ENCODE measurements around the gene BRDT.

BRDT gene

GRCh38 chr1:91979383-91979782 lies 30.2 kb downstream of the BRDT start:
- Histone ChIP-seq H3K79me2 (ENCODE audit: low read length) (no peaks in the 10 kb centered on the region), H4K20me1 (ENCODE audit: insufficient read depth, low read length) (no peaks in the 10 kb centered on the region), H3F3A (ENCODE audit: insufficient read depth, low read length) (no peaks in the 10 kb centered on the region), H3K27ac (ENCODE audit: low read length) (no peak overlapping the region), H2AFZ (ENCODE audit: low read length) (no peak overlapping the region), H3K9me2 (replicated peaks; ENCODE audit: insufficient read depth, low read length) (no peaks in the 10 kb centered on the region), H3K4me3 (ENCODE audit: low read length) (no peak overlapping the region), H3K9me3 (replicated peaks; ENCODE audit: insufficient read depth, low read length) (no peaks in the 10 kb centered on the region), H3K27me3 (replicated peaks; ENCODE audit: insufficient read depth, low read length) (no peaks in the 10 kb centered on the region), H3K36me3 (replicated peaks; ENCODE audit: insufficient read depth, low read length) (no peaks in the 10 kb centered on the region), H3K4me2 (ENCODE audit: low read depth, low read length) (no peak overlapping the region), H3K4me1 (ENCODE audit: low read length) (no peaks in the 10 kb centered on the region), H3K9ac (ENCODE audit: low read length) (no peak overlapping the region)
- TF ChIP-seq, protein P1, sequence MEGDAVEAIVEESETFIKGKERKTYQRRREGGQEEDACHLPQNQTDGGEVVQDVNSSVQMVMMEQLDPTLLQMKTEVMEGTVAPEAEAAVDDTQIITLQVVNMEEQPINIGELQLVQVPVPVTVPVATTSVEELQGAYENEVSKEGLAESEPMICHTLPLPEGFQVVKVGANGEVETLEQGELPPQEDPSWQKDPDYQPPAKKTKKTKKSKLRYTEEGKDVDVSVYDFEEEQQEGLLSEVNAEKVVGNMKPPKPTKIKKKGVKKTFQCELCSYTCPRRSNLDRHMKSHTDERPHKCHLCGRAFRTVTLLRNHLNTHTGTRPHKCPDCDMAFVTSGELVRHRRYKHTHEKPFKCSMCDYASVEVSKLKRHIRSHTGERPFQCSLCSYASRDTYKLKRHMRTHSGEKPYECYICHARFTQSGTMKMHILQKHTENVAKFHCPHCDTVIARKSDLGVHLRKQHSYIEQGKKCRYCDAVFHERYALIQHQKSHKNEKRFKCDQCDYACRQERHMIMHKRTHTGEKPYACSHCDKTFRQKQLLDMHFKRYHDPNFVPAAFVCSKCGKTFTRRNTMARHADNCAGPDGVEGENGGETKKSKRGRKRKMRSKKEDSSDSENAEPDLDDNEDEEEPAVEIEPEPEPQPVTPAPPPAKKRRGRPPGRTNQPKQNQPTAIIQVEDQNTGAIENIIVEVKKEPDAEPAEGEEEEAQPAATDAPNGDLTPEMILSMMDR (IDR thresholded peaks at IDR 0.05; ENCODE audit: low read length) = no peak
- TF ChIP-seq EZH2phosphoT487 (IDR thresholded peaks at IDR 0.05; ENCODE audit: low read length) (no peak), EZH2 (optimal IDR thresholded peaks at IDR 0.05; ENCODE audit: low read depth, low read length) (no peak)
- DNase-seq = no peak

DNA sequence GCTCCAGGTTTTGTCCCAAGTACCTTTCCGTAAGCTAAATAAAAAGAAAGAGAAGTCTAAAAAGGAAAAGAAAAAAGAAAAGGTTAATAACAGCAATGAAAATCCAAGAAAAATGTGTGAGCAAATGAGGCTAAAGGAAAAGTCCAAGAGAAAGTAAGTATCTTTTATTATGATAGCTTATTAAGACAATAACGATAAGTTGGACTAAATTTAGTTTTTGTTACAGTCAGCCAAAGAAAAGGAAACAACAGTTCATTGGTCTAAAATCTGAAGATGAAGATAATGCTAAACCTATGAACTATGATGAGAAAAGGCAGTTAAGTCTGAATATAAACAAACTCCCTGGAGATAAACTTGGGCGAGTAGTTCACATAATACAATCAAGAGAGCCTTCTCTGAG lies 31.5 kb downstream of the BRDT start:
- Histone ChIP-seq H2AFZ (ENCODE audit: low read length) (no peak overlapping the region), H3K9me2 (replicated peaks; ENCODE audit: insufficient read depth, low read length) (no peaks in the 10 kb centered on the region), H3K4me3 (ENCODE audit: low read length) (no peak overlapping the region), H3K4me2 (ENCODE audit: low read depth, low read length) (no peak overlapping the region), H3K79me2 (ENCODE audit: low read length) (no peaks in the 10 kb centered on the region), H3K27ac (ENCODE audit: low read length) (no peak overlapping the region), H3F3A (ENCODE audit: insufficient read depth, low read length) (no peaks in the 10 kb centered on the region), H3K36me3 (replicated peaks; ENCODE audit: insufficient read depth, low read length) (no peaks in the 10 kb centered on the region), H3K4me1 (ENCODE audit: low read length) (no peaks in the 10 kb centered on the region), H3K9me3 (replicated peaks; ENCODE audit: insufficient read depth, low read length) (no peaks in the 10 kb centered on the region), H3K9ac (ENCODE audit: low read length) (no peak overlapping the region), H4K20me1 (ENCODE audit: insufficient read depth, low read length) (no peaks in the 10 kb centered on the region), H3K27me3 (replicated peaks; ENCODE audit: insufficient read depth, low read length) (no peaks in the 10 kb centered on the region)
- DNase-seq = no peak
- TF ChIP-seq, protein P1 (IDR thresholded peaks at IDR 0.05; ENCODE audit: low read length) = no peak
- TF ChIP-seq EZH2phosphoT487 (IDR thresholded peaks at IDR 0.05; ENCODE audit: low read length) (no peak), EZH2 (optimal IDR thresholded peaks at IDR 0.05; ENCODE audit: low read depth, low read length) (no peak)

DNA sequence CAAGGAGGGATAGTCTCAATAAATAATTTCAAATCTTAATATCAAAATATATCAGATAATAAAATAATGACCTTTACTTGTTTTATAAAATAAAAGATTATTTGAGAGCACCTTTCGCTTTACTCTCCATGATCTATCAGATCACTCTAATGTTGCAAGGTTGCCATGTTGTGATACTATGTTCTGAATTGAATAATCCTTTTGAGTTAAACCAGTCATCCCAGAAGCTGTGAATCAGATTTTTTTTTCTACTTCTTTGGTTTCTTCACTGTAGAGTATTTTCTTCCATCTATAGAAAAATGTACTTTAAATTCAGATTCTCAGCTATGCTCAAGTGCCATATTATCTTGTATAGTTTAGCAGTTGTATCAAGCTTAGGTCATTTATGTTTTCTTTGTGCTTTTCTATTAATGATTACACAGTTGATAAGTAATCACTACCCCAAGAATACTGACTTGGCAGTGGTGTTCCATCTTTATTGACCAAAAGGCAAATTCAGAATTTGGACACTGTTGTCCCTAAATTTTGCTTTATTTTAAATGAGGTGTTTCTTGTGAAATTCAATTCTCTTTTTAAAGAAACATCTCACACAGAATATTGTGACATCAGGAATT lies 32.9 kb downstream of the BRDT start:
- Histone ChIP-seq H3K4me1 (ENCODE audit: low read length) (no peaks in the 10 kb centered on the region), H3K9me2 (replicated peaks; ENCODE audit: insufficient read depth, low read length) (no peaks in the 10 kb centered on the region), H3K27me3 (replicated peaks; ENCODE audit: insufficient read depth, low read length) (no peaks in the 10 kb centered on the region), H3K9ac (ENCODE audit: low read length) (no peak overlapping the region), H3K36me3 (replicated peaks; ENCODE audit: insufficient read depth, low read length) (no peaks in the 10 kb centered on the region), H3K9me3 (replicated peaks; ENCODE audit: insufficient read depth, low read length) (no peaks in the 10 kb centered on the region), H2AFZ (ENCODE audit: low read length) (no peak overlapping the region), H3K4me3 (ENCODE audit: low read length) (no peak overlapping the region), H3K27ac (ENCODE audit: low read length) (no peak overlapping the region), H3F3A (ENCODE audit: insufficient read depth, low read length) (no peaks in the 10 kb centered on the region), H4K20me1 (ENCODE audit: insufficient read depth, low read length) (no peaks in the 10 kb centered on the region), H3K79me2 (ENCODE audit: low read length) (no peaks in the 10 kb centered on the region), H3K4me2 (ENCODE audit: low read depth, low read length) (no peak overlapping the region)
- TF ChIP-seq, protein P1 (IDR thresholded peaks at IDR 0.05; ENCODE audit: low read length) = no peak
- TF ChIP-seq EZH2 (optimal IDR thresholded peaks at IDR 0.05; ENCODE audit: low read depth, low read length) (no peak), EZH2phosphoT487 (IDR thresholded peaks at IDR 0.05; ENCODE audit: low read length) (no peak)
- DNase-seq = no peak
